ENCODE data around the gene SLC26A2. TPM values are rescaled to one million over a fixed set of nuclear protein-coding genes. Genes with fewer than 3 reads are reported as not detected.

SLC26A2 gene
- polyA plus RNA-seq: 2.3 TPM

- Mint-ChIP-seq H3K4me1 (peaks cover 21 to 29% (median 21%) of the 10 kb centered on the region in 3 donors), H3K27ac (peak within 1 kb of the TSS; percentile 69 to 100 (median 99)), H3K36me3 (peaks cover 5% of the 10 kb centered on the region)
These were observed at the start of gene SLC26A2 for GRCh38 chr5:149960272-149961185. Gene SLC26A2 (plus strand): TSS chr5:149960758. CDS start chr5:149977653, 16,895 bp downstream.

DNA sequence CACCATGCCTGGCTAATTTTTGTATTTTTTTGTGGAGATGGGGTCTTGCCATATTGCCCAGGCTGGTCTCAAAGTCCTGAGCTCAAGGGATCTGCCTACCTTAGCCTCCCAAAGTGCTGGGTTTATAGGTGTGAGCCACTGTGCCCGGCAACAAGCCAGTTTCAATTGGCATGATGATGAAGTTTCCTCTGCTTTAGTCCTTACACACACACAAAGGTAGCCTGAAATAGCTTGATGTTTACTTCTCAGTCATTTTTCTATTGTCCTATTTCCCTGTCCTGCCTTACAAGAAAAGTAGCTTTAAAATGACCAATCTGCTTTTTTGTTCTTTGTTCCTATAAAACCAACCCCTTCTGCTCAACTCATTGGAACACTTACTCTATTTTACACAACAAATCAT, 49.5 kb upstream of the SLC26A2 start:
- Mint-ChIP-seq H3K27ac (no peak overlapping the region), H3K27me3 (peaks cover 10% of the 10 kb centered on the region)

More at GRCh38 chr5:149960272-149961185, at the start of gene SLC26A2:
- peaks cover 0 to 2% (median 0%) of the 10 kb centered on the region in 3 donors for H3K9me3 Mint-ChIP-seq
- H3K27me3 Mint-ChIP-seq: no peaks in the 10 kb centered on the region
- peak within 1 kb of the TSS; percentile 90 to 100 (median 99) for H3K4me3 Mint-ChIP-seq

GRCh38 chr5:149912226-149912871, 48.2 kb upstream of the SLC26A2 start:
- H3K36me3 Mint-ChIP-seq: peaks cover 2% of the 10 kb centered on the region
- peaks cover 2 to 8% (median 5%) of the 10 kb centered on the region in 3 donors for H3K4me1 Mint-ChIP-seq
- H3K9me3 Mint-ChIP-seq: no peaks in the 10 kb centered on the region
- H3K27ac Mint-ChIP-seq: no peak overlapping the region
- no peak overlapping the region for H3K4me3 Mint-ChIP-seq
- H3K27me3 Mint-ChIP-seq: peaks cover 12% of the 10 kb centered on the region

More for the DNA sequence above, 49.5 kb upstream of the SLC26A2 start:
- H3K36me3 Mint-ChIP-seq: peaks cover 1% of the 10 kb centered on the region
- no peaks in the 10 kb centered on the region for H3K9me3 Mint-ChIP-seq
- H3K4me1 Mint-ChIP-seq: peaks cover 0 to 8% (median 5%) of the 10 kb centered on the region in 3 donors
- H3K4me3 Mint-ChIP-seq: no peak overlapping the region

DNA sequence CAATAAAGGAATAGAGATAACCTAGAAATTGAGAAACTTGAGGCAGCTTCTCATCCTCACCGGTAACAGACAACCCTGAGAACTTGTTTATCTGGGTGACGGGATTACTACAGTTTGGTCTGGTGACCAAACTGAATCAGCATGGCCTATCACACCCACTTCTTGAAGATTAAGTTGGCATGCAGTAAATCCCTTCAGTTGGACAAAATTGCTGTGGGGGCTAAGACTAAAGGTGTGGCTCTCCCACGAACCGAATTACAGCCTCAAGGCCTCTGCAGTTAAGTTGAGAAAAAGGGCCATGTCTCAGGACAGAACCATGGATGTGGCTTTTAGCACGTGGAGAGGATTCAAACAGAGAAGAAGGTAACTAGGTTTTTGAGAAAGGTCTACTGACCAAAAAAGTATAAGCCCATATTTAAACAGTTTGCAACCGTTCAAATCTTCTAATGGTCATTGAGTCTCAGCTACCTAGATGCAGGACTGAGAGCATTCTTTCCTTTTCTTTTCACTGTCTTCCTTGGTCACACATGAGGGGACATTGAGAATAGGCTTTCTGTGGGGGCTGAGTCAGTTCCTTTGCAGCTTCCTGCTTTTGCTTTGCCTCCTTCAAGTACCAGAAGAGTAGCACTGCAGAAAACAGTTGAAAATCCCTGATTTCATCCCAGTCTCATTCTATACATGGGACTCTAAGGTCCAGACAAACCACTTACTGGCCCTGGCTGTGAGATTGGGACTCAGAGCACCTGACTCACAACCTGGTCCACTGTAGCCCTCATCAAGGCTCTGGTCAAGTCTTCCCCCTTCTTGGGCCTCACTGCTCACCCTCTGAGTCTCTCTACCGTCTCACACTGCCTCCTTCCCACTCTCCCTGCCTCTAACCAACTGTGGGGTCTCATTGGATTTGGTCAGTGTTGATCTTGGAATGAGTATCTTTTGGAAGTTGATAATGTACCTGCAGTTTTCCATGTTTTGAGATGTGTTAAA, 46.8 kb upstream of the SLC26A2 start:
- peak overlapping the region in 1 of 4 donors; percentile 14 for H3K4me3 Mint-ChIP-seq
- peaks cover 0 to 1% (median 0%) of the 10 kb centered on the region in 3 donors for H3K9me3 Mint-ChIP-seq
- H3K4me1 Mint-ChIP-seq: peaks cover 4 to 8% (median 5%) of the 10 kb centered on the region in 3 donors
- peaks cover 2% of the 10 kb centered on the region for H3K36me3 Mint-ChIP-seq
- no peak overlapping the region for H3K27ac Mint-ChIP-seq
- H3K27me3 Mint-ChIP-seq: peaks cover 17% of the 10 kb centered on the region

- Mint-ChIP-seq H3K27ac (no peak overlapping the region), H3K4me3 (no peak overlapping the region), H3K4me1 (peaks cover 4 to 8% (median 5%) of the 10 kb centered on the region in 3 donors), H3K27me3 (peaks cover 16% of the 10 kb centered on the region), H3K36me3 (peaks cover 2% of the 10 kb centered on the region), H3K9me3 (peaks cover 0 to 1% (median 0%) of the 10 kb centered on the region in 3 donors)
These were observed 44.9 kb upstream of the SLC26A2 start for GRCh38 chr5:149915392-149916260.

GRCh38 chr5:149916334-149917072, 44.1 kb upstream of the SLC26A2 start:
- peaks cover 2% of the 10 kb centered on the region for H3K36me3 Mint-ChIP-seq
- peaks cover 4 to 8% (median 5%) of the 10 kb centered on the region in 3 donors for H3K4me1 Mint-ChIP-seq
- H3K9me3 Mint-ChIP-seq: peaks cover 0 to 1% (median 0%) of the 10 kb centered on the region in 3 donors
- H3K27me3 Mint-ChIP-seq: peaks cover 15% of the 10 kb centered on the region
- H3K4me3 Mint-ChIP-seq: no peak overlapping the region
- H3K27ac Mint-ChIP-seq: no peak overlapping the region

DNA sequence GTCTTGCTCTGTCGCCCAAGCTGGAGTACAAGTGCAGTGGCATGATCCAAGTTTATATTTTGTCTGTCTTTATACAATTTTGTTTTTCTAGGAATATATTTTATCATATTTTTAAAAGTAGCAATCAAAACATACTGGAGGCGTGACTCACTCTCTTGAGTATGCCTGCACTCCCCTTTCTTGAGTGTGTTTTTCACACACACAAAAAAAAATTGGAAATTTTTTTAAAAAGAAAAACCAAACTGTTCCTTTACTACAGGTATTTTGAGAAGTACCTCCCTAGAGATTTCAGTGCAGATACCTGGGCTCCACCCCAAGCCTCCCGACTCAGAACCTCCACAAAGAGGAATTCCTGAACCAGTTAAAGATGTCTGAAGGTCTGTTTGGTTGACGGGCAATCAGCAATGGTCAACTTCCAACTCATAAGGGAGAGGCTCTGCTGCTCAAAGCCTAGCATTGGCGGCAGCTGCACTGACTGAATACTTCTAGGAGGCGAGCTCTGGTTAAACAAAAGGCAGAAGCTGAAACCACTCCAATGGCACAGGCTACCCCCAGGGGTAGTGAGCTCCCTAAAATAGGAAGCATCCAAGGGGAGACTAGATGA, 43.4 kb upstream of the SLC26A2 start:
- peaks cover 12% of the 10 kb centered on the region for H3K27me3 Mint-ChIP-seq
- peaks cover 2% of the 10 kb centered on the region for H3K36me3 Mint-ChIP-seq
- peaks cover 0 to 1% (median 0%) of the 10 kb centered on the region in 3 donors for H3K9me3 Mint-ChIP-seq
- H3K4me1 Mint-ChIP-seq: peaks cover 4 to 8% (median 5%) of the 10 kb centered on the region in 3 donors
- no peak overlapping the region for H3K4me3 Mint-ChIP-seq
- no peak overlapping the region for H3K27ac Mint-ChIP-seq

- H3K27ac Mint-ChIP-seq: no peak overlapping the region
- H3K27me3 Mint-ChIP-seq: peaks cover 9% of the 10 kb centered on the region
- H3K36me3 Mint-ChIP-seq: no peaks in the 10 kb centered on the region
- no peak overlapping the region for H3K4me3 Mint-ChIP-seq
- peaks cover 0 to 1% (median 0%) of the 10 kb centered on the region in 3 donors for H3K9me3 Mint-ChIP-seq
- peaks cover 0 to 2% (median 0%) of the 10 kb centered on the region in 3 donors for H3K4me1 Mint-ChIP-seq
These were observed 39.0 kb upstream of the SLC26A2 start for GRCh38 chr5:149921597-149921996.

GRCh38 chr5:149922950-149923349, 37.6 kb upstream of the SLC26A2 start:
- peaks cover 0 to 1% (median 0%) of the 10 kb centered on the region in 3 donors for H3K9me3 Mint-ChIP-seq
- no peak overlapping the region for H3K27ac Mint-ChIP-seq
- no peak overlapping the region for H3K4me3 Mint-ChIP-seq
- peaks cover 0 to 2% (median 0%) of the 10 kb centered on the region in 3 donors for H3K4me1 Mint-ChIP-seq
- peaks cover 4% of the 10 kb centered on the region for H3K27me3 Mint-ChIP-seq
- H3K36me3 Mint-ChIP-seq: no peaks in the 10 kb centered on the region

- no peak overlapping the region for H3K4me3 Mint-ChIP-seq
- no peaks in the 10 kb centered on the region for H3K4me1 Mint-ChIP-seq
- H3K27ac Mint-ChIP-seq: peak overlapping the region in 1 of 3 donors; percentile 77
These were observed 36.1 kb upstream of the SLC26A2 start for GRCh38 chr5:149924486-149924885.

GRCh38 chr5:149930043-149930748, 30.4 kb upstream of the SLC26A2 start:
- Mint-ChIP-seq H3K27me3 (peaks cover 6% of the 10 kb centered on the region), H3K9me3 (no peaks in the 10 kb centered on the region), H3K4me1 (peaks cover 0 to 2% (median 0%) of the 10 kb centered on the region in 3 donors), H3K4me3 (no peak overlapping the region), H3K36me3 (peaks cover 6% of the 10 kb centered on the region), H3K27ac (no peak overlapping the region)

More at GRCh38 chr5:149924486-149924885, 36.1 kb upstream of the SLC26A2 start:
- no peaks in the 10 kb centered on the region for H3K36me3 Mint-ChIP-seq
- peaks cover 4% of the 10 kb centered on the region for H3K27me3 Mint-ChIP-seq
- no peaks in the 10 kb centered on the region for H3K9me3 Mint-ChIP-seq

Measured in IgD-negative memory B cell (primary cell).